Measurements from ENCODE around the gene RIMBP2.

Gene RIMBP2

DNA sequence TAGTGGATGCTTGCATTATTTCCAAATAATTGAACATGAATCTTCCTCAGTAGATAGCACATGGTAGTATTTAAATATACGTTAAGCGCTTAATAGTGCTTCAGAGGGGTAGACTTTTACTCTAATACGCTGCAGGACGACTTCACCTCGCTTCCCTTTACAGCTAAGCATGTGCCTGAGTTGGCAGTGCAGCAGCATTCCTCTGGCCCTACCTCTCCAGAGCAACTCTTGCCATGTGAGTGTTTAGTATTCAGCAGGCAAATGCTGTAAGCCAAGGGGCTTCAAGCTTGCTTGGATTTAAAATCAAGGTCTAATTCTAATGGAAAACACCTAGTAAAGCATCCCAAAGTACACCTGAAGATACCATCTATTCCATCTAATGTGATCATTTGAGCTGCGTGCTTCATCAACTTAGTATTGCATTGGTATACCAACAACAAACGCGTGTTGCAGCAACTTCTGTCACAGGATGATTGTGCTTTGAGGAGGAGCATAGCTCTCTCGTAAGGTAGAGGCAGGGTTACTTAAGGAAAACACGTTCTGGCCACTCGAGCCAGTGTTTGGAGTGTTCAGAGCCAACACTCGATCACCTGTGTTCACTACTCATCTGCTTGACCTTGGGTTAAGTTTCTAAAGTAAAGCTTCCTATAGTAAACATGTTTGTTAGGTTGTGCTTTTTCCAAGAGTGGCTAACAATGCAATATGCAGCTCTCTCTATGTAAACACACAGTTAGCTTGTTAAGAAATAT, 317.8 kb downstream of the RIMBP2 start:
- no peak for FAIRE-seq

GRCh38 chr12:130396667-130397066, 319.4 kb downstream of the RIMBP2 start:
- no peak for FAIRE-seq

DNA sequence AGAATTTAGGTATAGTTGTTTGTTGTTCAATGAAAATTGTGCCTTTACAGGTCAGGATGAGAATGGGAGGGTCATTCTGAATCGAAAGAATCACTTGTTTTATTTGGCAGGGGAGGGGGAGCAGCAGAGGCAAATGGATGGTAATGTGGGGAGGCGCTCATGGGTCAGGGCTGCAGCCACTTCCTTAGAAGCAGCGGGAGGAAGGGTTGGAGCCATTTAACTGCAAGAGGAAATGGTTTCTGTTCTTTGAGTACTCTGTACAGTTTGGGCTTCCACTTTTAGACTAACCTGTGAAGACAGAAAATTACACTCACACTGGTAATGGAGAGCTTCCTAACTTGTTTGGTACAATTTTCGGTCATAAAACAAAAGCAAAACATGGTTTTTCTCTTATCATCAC, 321.2 kb downstream of the RIMBP2 start:
- FAIRE-seq = no peak

- no peak for FAIRE-seq
Observed at GRCh38 chr12:130391186-130391585, 324.9 kb downstream of the RIMBP2 start.

DNA sequence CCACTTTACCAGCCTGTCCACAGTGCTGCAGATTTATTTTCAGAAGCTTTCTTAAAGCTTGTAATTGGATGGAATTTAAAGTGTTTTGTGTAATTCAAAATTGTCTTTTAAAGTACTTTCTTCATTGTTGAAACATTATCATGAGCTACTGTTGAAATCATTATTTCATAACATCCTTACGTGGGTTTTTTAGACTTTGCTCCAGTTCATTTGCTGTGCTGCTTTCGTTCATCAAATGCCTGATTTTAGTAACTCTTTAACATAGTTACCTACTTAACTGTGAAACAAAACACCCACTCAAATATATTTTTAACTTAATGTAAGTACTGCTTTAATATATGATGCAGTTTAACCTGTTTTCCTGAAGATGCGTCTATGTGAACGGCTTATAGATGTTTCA, 330.9 kb downstream of the RIMBP2 start:
- no peak for FAIRE-seq

DNA sequence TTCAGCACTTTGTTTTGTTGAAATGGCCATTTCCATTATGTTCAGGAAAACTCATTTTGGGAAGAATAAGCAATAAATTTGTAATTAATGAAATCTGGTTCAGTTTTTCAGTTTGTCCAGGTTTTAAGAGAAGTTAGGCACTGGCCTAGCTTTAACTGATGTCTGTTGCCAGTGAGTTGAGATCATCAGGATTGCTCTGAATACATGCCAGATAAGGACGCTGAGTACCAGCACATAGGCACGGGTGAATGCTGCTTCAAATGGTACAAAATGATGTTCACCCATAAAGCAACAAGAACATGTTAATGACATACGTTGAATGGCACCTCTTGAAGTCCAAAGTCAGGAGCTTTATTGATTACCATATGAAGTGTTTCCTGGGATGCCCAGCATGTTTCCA, 331.9 kb downstream of the RIMBP2 start:
- FAIRE-seq = no peak

GRCh38 chr12:130382818-130383217, 333.3 kb downstream of the RIMBP2 start:
- FAIRE-seq = no peak

DNA sequence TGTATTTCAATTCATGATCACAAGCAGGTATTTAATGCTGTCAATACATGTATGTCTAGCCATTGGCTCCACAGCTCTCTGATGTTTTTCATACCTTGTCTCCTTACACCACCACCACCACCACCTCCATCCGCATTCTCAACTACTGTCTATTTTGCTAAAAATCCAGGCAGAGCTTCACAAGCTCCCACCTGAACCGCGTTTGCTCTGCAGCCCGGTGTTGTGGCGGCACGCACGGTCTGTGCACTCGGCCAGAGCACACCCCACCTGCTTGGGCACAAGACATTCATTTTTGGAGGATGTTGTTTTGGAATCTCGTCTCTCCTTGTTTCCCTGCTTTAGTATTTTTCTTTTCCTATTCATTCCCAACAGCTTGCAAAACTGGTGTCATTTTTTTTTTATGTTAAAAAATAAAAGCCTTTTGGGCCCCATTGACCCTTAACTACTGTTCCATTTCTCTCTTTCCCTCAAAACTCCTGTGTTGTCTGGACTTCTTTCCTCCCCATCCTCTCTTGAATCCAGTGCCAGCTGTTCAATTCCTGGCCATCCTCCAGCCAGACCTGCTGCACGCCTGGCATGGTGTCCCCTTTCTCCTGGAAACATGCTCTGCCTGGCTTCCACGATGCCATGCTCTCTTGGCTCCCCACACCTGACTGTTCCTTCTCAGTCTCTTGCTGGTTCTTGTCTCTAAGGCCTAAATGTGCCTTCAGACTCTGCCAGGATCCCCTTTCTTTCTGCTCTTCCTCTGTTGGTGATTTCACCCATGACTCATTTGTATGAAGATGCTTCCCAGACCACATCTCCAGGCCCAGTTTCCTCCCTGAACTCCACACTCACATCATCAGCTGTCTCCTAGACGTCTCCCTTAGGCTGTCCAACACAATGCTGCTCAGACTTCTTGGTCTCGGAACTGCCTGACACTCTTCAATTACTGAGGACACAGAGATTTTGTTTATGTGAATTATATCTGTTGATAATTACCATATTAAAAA, 340.5 kb downstream of the RIMBP2 start:
- FAIRE-seq = no peak

DNA sequence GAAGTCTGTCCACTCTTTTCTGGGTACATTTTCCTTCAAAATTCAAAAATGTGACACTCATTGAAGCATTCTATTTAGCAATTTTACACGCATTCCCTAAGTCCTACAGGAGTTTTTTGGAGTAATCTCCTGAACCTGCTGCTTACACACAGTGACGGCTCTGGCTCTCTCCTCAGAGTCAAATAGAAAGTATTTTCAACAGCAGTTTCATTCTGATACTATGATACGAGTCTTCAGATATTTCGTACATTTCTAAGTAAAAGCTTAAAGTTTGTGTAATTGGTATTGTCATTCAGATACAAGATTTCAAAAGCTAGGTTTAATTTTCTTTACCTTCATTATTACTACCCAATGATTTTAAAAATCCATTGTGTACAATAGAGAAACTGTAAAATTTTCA, 342.0 kb downstream of the RIMBP2 start:
- no peak for FAIRE-seq

GRCh38 chr12:130372936-130373335, 343.2 kb downstream of the RIMBP2 start:
- FAIRE-seq = no peak

DNA sequence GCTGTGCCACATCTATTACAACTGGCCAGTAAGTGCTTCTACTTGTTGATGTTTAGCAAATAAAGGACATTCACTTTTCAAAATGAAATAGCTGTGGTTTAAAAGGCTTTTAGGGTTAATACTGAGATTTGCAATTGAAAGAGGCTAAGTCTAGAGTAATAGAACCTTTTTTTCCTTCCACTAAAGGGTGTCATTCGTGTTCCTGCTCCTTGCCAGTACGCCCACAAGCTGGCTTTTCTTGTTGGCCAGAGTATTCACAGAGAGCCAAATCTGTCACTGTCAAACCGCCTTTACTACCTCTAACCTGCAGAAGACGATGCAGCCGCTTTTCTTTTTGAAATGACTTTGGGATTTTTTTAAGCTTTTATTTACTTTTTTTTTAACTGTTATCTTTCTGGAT, 344.8 kb downstream of the RIMBP2 start:
- FAIRE-seq = no peak

DNA sequence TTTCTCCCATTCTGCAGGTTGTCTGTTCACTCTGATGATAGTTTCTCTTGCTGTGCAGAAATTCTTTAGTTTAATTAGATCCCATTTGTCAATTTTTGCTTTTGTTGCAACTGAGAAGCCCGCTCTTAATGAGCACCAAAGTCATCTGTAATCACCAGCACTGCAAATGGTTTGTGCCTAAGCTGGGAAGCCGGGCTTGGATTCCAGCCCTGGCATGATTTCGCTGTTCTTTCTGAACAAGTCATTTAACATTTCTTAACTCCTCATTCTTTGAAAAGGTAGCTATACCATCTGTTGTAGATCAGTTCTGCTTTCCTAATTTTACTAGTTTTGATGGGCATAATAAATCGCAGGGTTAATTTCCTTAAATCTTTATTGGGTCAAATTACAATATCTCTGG, 346.3 kb downstream of the RIMBP2 start:
- no peak for FAIRE-seq

DNA sequence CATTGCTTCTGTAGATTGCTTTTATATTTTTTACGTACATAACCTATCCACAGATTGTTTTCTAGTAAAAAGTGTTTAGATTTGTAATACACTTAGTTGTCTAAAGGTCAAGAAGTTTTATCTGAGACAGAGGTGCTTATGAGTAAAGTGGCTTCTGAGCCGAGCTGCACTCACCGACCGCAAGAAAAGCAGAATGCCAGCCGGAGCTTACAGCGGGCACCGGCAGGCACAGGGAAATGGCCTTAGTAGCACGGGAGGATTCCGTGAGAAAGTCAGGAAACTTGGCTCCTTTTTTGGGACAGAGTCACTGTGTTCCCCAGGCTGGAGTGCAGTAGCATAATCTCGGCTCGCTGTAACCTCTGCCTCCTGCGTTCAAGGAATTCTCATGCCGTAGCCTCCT, 348.6 kb downstream of the RIMBP2 start:
- FAIRE-seq = no peak

- FAIRE-seq = no peak
Observed at GRCh38 chr12:130367003-130367402, 349.1 kb downstream of the RIMBP2 start.

DNA sequence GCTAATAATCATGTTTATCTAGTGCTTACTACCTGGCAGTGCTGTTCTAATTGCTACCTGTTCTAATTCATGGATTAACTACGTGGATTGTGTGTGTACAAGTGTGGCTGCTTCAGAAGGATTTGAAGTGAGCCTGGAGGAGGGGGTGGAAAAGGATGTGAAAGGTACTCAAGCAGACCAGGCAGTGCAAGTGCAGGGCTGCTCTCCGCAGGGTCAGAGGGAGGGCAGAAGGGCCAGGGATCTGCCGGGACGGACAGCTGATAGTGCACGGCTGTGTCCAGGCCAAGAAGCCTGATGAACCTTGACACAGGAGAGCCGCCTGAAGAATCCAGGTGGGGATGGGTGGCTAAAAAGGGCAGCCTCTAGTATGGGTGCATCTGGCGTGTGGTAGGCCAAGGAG, 349.9 kb downstream of the RIMBP2 start:
- FAIRE-seq = no peak

DNA sequence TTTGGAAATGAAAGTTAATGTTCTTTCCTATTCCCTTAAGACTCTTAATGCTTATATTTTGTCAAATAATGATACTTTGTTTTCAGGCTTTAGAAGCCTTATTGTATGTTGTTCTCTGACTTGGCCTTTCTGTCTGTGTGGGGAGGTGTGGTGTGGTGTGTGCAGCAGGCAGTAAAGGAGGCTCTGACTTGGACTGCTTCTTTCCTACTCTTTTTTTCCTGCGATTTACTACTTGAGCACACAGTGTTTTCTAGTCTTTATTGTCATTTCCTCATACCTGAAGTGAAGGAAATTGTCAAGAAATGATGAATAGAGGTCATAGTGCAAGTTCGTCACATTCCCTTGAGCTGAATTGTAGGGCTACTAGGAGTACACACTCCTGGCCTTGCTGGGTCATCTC, 351.5 kb downstream of the RIMBP2 start:
- no peak for FAIRE-seq

GRCh38 chr12:130362060-130362459, 354.0 kb downstream of the RIMBP2 start:
- no peak for FAIRE-seq

- FAIRE-seq = no peak
Observed at GRCh38 chr12:130357729-130358330, 358.3 kb downstream of the RIMBP2 start.

DNA sequence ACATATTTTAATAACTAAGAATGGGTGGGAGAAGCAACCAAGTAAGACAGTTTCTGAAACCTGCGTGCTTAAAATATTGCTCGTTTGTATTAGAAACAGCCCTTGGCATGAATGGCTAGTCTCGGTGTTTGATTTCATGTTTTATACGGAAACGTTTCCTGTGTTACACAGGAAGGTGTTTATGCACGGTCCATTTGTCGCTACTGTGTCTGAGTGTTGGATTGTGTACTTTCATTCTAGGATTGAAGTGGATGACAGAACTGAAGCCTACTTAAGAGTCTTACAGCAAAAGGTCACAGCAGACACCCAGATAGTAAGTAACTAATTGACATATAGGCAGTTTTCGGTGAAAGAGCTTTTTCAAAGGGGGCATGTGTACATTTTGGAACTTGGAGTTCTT, 358.9 kb downstream of the RIMBP2 start:
- no peak for FAIRE-seq

DNA sequence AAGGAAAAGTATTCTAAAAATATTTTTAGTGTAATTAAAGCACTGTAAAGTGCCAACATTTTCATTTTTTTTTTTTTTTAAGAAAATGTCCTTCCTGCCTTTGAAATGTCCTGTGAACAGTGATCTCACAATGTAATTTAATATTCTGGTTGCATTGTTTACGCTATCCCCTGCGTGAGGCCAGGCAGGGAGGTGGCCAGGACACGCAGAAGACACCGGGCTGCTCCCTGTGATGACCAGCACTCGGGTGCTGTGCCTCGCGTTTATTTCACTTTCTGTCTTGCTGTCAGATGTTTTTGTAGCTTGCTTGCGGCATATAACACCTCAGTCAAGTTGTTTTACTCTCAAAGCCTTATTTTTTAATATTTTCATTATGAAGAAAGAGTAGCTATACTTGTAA, 359.9 kb downstream of the RIMBP2 start:
- no peak for FAIRE-seq

DNA sequence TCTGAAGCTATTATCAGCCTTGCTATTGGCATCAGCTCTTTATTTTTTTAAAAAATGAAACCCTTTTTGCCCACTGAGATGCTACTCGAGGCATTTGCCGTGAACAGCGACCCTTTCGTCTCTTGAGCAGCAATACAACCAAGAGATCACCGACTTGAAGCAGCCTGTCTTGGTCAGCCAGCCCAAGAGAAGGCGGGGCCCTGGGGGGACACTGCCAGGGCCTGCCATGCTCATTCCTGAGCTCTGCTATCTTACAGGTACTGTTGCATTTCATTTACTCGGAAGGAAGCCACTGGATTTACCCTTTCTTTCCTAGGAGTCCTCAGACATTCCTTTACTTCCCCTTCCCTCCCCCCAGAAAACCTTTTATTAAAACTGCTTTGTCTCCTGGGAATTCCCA, 361.7 kb downstream of the RIMBP2 start:
- FAIRE-seq = no peak

- no peak for FAIRE-seq
Observed at GRCh38 chr12:130353081-130353480, 363.0 kb downstream of the RIMBP2 start.

DNA sequence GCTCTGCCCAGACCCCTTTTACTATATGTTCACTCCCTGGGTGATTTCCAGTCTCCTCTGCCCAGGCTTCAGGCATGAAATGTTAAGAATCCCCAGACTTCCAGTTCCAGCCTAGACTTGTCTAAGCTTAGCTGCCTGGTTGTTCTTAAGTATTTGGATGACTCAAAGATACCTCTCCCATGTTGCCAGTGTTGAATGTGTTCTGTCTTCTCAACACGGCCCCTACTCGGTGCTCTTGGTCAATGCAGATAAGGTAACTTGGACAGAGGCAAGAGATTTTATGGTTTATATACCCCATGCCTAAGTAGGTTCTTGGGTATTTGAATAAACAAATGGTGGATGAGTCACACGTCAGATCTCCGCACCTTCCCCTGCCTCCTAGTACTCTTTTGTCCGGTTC, 364.8 kb downstream of the RIMBP2 start:
- no peak for FAIRE-seq

- no peak for FAIRE-seq
Observed at GRCh38 chr12:130350715-130351114, 365.4 kb downstream of the RIMBP2 start.

Data from colon (tissue), 2 donors.